GM23338 (cell line): ENCODE measurements around the gene TOLLIP. TPM values are rescaled to one million over a fixed set of nuclear protein-coding genes. Genes with fewer than 3 reads are reported as not detected.

Experiments used
- ATAC-seq: fragments of 200-7000 bp; cut with Tn5 transposase; 3 replicates; pipeline ENCODE4 v1.9.1; 2020
- DNase-seq: peaks from one replicate; pipeline ENCODE4 v3.0.0-alpha.2; 2015; ENCODE audit warnings: low spot score
- H2AFZ ChIP-seq: fragments of 200-600 bp; sonication (generic); 2 replicates; pipeline ENCODE4 v1.8.0; 2016; ENCODE audit warnings: antibody characterized with exemption, mild to moderate bottlenecking, moderate library complexity
- H3F3A ChIP-seq: fragments of 200-600 bp; sonication (generic); replicated peaks from 2 replicates; pipeline ENCODE4 v1.8.0; 2017; ENCODE audit warnings: antibody characterized with exemption, mixed run types, low read depth
- H3K27ac ChIP-seq: fragments of 200-600 bp; sonication (generic); 2 replicates; pipeline ENCODE4 v1.6.1; 2016; ENCODE audit warnings: low read depth
- H3K27me3 ChIP-seq: fragments of 200-600 bp; sonication (generic); 2 replicates; pipeline ENCODE4 v1.8.0; 2016; ENCODE audit warnings: mild to moderate bottlenecking, mixed run types, moderate library complexity; ENCODE audit not compliant: insufficient read depth
- H3K36me3 ChIP-seq: fragments of 200-600 bp; sonication (generic); 2 replicates; pipeline ENCODE4 v1.8.0; 2016; ENCODE audit warnings: mild to moderate bottlenecking; ENCODE audit not compliant: insufficient read depth
- H3K4me1 ChIP-seq: fragments of 200-600 bp; sonication (generic); 2 replicates; pipeline ENCODE4 v1.8.0; 2016; ENCODE audit warnings: mild to moderate bottlenecking, moderate library complexity; ENCODE audit not compliant: insufficient read depth
- H3K4me2 ChIP-seq: fragments of 200-600 bp; sonication (generic); 2 replicates; pipeline ENCODE4 v1.7.1; 2017; ENCODE audit warnings: mixed run types
- H3K4me3 ChIP-seq: fragments of 200-600 bp; sonication (generic); 2 replicates; pipeline ENCODE4 v1.6.1; 2016; ENCODE audit warnings: mixed run types
- H3K79me2 ChIP-seq: fragments of 200-600 bp; sonication (generic); replicated peaks from 2 replicates; pipeline ENCODE4 v1.8.0; 2017; ENCODE audit warnings: mild to moderate bottlenecking; ENCODE audit not compliant: insufficient read depth
- H3K9me2 ChIP-seq: fragments of 200-600 bp; sonication (generic); 2 replicates; pipeline ENCODE4 v1.8.0; 2017; ENCODE audit not compliant: insufficient read depth
- H4K20me1 ChIP-seq: fragments of 200-600 bp; sonication (generic); replicated peaks from 2 replicates; pipeline ENCODE4 v1.8.0; 2017; ENCODE audit warnings: mild to moderate bottlenecking; ENCODE audit not compliant: insufficient read depth
- H3K27ac Mint-ChIP-seq: 2 replicates; pipeline ENCODE4 v1.8.0; 2020; ENCODE audit warnings: inconsistent platforms, mild to moderate bottlenecking, moderate library complexity, mixed read lengths
- H3K27me3 Mint-ChIP-seq: 3 replicates; pipeline ENCODE4 v1.8.0; 2022; ENCODE audit warnings: low read depth, mild to moderate bottlenecking, moderate library complexity, mixed read lengths, inconsistent platforms; ENCODE audit not compliant: insufficient read depth, poor library complexity
- H3K36me3 Mint-ChIP-seq: 3 replicates; pipeline ENCODE4 v1.8.0; 2021; ENCODE audit warnings: low read depth, mild to moderate bottlenecking, inconsistent platforms, moderate library complexity, mixed read lengths
- H3K4me1 Mint-ChIP-seq: 3 replicates; pipeline ENCODE4 v1.8.0; 2020; ENCODE audit warnings: mild to moderate bottlenecking, inconsistent platforms, mixed read lengths
- H3K4me3 Mint-ChIP-seq: 3 replicates; pipeline ENCODE4 v1.8.0; 2021; ENCODE audit warnings: moderate library complexity, mild to moderate bottlenecking, inconsistent platforms, mixed read lengths
- H3K9me3 Mint-ChIP-seq: 3 replicates; pipeline ENCODE4 v1.8.0; 2020; ENCODE audit warnings: moderate library complexity, mild to moderate bottlenecking, inconsistent platforms, mixed read lengths
- EZH2 ChIP-seq: fragments of 200-600 bp; sonication (generic); IDR thresholded peaks from one replicate; pipeline ENCODE4 v1.8.0; 2017; ENCODE audit warnings: antibody characterized with exemption, mild to moderate bottlenecking, low read depth; ENCODE audit not compliant: unreplicated experiment
- JUNB ChIP-seq: IDR thresholded peaks from one replicate; pipeline ENCODE4 v1.6.1; 2016; ENCODE audit warnings: antibody characterized with exemption; ENCODE audit not compliant: unreplicated experiment
- ZNF114 ChIP-seq: fragments of 250-450 bp; sonication (Bioruptor Pico); IDR thresholded peaks from 2 replicates; pipeline ENCODE4 v1.5.0; 2020; ENCODE audit warnings: mild to moderate bottlenecking, moderate library complexity
- polyA plus RNA-seq: library from polyadenylated mRNA; unstranded; fragments of >200 nt; fragmentation: Nextera tagmentation; extraction: Ambion mirVana; gene quantifications from 2 replicates; pipeline ENCODE4 v1.2.1, GENCODE V29; 2016
- total RNA-seq: library from RNA; depleted of rRNA; stranded (reverse); fragments of >200 nt; shearing (Covaris generic); gene quantifications from 2 replicates; pipeline ENCODE4 v1.2.3, GENCODE V29; 2014
- TF ChIP-seq, protein P1 (sequence below), 2 experiments: fragments of 200-600 bp in 1 of 2; sonication (generic) in 1 of 2; conservative IDR thresholded peaks; 2 replicates each; pipeline versions ENCODE4 v1.5.1 to v1.6.1; 2016 to 2017; ENCODE audit warnings: antibody characterized with exemption in 2 of 2, low read depth in 2 of 2, mild to moderate bottlenecking in 2 of 2, moderate library complexity in 1 of 2
- TF ChIP-seq, protein P2 (sequence below): fragments of 250-450 bp; sonication (Bioruptor Pico); IDR thresholded peaks from 2 replicates; pipeline ENCODE4 v1.5.0; 2020; ENCODE audit warnings: mild to moderate bottlenecking, moderate library complexity

The TOLLIP gene
- total and polyA plus RNA-seq, 2 experiments from 2014 or later, result 13.5 to 18.0 TPM

- Mint-ChIP-seq H3K36me3 (0 out of 3 replicates have a peak, but pooled peaks cover 4% of the 10 kb centered on the region), H3K4me3 (no peak overlapping the region), H3K27ac (no peak overlapping the region), H3K27me3 (peaks cover 3% of the 10 kb centered on the region), H3K4me1 (no peaks in the 10 kb centered on the region), H3K9me3 (peaks cover 10% of the 10 kb centered on the region)
- Histone ChIP-seq H2AFZ (no peak overlapping the region), H3K36me3 (no peaks in the 10 kb centered on the region), H3K4me2 (no peak overlapping the region), H3K4me1 (no peaks in the 10 kb centered on the region), H4K20me1 (no peaks in the 10 kb centered on the region), H3K27me3 (no peaks in the 10 kb centered on the region), H3K9me2 (no peaks in the 10 kb centered on the region), H3K27ac (no peak overlapping the region), H3K79me2 (no peaks in the 10 kb centered on the region), H3K4me3 (no peak overlapping the region), H3F3A (no peaks in the 10 kb centered on the region)
- ATAC-seq, result no peak
- DNase-seq, result no peak
- TF ChIP-seq ZNF114 (CRISPR knock-in tag), result no peak
- TF ChIP-seq, protein P1, sequence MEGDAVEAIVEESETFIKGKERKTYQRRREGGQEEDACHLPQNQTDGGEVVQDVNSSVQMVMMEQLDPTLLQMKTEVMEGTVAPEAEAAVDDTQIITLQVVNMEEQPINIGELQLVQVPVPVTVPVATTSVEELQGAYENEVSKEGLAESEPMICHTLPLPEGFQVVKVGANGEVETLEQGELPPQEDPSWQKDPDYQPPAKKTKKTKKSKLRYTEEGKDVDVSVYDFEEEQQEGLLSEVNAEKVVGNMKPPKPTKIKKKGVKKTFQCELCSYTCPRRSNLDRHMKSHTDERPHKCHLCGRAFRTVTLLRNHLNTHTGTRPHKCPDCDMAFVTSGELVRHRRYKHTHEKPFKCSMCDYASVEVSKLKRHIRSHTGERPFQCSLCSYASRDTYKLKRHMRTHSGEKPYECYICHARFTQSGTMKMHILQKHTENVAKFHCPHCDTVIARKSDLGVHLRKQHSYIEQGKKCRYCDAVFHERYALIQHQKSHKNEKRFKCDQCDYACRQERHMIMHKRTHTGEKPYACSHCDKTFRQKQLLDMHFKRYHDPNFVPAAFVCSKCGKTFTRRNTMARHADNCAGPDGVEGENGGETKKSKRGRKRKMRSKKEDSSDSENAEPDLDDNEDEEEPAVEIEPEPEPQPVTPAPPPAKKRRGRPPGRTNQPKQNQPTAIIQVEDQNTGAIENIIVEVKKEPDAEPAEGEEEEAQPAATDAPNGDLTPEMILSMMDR (conservative IDR thresholded peaks at IDR 0.05; ENCODE audit: low read depth in 2 of 2), result no peak
- TF ChIP-seq EZH2, result no peak
- TF ChIP-seq JUNB, result no peak
- TF ChIP-seq, protein P2, sequence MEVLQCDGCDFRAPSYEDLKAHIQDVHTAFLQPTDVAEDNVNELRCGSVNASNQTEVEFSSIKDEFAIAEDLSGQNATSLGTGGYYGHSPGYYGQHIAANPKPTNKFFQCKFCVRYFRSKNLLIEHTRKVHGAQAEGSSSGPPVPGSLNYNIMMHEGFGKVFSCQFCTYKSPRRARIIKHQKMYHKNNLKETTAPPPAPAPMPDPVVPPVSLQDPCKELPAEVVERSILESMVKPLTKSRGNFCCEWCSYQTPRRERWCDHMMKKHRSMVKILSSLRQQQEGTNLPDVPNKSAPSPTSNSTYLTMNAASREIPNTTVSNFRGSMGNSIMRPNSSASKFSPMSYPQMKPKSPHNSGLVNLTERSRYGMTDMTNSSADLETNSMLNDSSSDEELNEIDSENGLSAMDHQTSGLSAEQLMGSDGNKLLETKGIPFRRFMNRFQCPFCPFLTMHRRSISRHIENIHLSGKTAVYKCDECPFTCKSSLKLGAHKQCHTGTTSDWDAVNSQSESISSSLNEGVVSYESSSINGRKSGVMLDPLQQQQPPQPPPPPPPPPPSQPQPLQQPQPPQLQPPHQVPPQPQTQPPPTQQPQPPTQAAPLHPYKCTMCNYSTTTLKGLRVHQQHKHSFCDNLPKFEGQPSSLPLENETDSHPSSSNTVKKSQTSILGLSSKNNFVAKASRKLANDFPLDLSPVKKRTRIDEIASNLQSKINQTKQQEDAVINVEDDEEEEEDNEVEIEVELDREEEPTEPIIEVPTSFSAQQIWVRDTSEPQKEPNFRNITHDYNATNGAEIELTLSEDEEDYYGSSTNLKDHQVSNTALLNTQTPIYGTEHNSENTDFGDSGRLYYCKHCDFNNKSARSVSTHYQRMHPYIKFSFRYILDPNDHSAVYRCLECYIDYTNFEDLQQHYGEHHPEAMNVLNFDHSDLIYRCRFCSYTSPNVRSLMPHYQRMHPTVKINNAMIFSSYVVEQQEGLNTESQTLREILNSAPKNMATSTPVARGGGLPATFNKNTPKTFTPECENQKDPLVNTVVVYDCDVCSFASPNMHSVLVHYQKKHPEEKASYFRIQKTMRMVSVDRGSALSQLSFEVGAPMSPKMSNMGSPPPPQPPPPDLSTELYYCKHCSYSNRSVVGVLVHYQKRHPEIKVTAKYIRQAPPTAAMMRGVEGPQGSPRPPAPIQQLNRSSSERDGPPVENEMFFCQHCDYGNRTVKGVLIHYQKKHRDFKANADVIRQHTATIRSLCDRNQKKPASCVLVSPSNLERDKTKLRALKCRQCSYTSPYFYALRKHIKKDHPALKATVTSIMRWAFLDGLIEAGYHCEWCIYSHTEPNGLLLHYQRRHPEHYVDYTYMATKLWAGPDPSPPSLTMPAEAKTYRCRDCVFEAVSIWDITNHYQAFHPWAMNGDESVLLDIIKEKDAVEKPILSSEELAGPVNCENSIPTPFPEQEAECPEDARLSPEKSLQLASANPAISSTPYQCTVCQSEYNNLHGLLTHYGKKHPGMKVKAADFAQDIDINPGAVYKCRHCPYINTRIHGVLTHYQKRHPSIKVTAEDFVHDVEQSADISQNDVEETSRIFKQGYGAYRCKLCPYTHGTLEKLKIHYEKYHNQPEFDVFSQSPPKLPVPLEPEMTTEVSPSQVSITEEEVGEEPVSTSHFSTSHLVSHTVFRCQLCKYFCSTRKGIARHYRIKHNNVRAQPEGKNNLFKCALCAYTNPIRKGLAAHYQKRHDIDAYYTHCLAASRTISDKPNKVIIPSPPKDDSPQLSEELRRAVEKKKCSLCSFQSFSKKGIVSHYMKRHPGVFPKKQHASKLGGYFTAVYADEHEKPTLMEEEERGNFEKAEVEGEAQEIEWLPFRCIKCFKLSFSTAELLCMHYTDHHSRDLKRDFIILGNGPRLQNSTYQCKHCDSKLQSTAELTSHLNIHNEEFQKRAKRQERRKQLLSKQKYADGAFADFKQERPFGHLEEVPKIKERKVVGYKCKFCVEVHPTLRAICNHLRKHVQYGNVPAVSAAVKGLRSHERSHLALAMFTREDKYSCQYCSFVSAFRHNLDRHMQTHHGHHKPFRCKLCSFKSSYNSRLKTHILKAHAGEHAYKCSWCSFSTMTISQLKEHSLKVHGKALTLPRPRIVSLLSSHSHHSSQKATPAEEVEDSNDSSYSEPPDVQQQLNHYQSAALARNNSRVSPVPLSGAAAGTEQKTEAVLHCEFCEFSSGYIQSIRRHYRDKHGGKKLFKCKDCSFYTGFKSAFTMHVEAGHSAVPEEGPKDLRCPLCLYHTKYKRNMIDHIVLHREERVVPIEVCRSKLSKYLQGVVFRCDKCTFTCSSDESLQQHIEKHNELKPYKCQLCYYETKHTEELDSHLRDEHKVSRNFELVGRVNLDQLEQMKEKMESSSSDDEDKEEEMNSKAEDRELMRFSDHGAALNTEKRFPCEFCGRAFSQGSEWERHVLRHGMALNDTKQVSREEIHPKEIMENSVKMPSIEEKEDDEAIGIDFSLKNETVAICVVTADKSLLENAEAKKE (CRISPR knock-in tag), result no peak
These were observed 72.3 kb downstream of the TOLLIP start for GRCh38 chr11:1237128-1237580.
